HG02571 (cell line): ENCODE results near the gene ITGAL.

Experiments
- ATAC-seq: cut with Tn5 transposase; IDR thresholded peaks from one replicate; pipeline ENCODE4 v1.9.1; 2021; ENCODE audit warnings: mild to moderate bottlenecking, moderate library complexity; ENCODE audit not compliant: unreplicated experiment

ITGAL gene

DNA sequence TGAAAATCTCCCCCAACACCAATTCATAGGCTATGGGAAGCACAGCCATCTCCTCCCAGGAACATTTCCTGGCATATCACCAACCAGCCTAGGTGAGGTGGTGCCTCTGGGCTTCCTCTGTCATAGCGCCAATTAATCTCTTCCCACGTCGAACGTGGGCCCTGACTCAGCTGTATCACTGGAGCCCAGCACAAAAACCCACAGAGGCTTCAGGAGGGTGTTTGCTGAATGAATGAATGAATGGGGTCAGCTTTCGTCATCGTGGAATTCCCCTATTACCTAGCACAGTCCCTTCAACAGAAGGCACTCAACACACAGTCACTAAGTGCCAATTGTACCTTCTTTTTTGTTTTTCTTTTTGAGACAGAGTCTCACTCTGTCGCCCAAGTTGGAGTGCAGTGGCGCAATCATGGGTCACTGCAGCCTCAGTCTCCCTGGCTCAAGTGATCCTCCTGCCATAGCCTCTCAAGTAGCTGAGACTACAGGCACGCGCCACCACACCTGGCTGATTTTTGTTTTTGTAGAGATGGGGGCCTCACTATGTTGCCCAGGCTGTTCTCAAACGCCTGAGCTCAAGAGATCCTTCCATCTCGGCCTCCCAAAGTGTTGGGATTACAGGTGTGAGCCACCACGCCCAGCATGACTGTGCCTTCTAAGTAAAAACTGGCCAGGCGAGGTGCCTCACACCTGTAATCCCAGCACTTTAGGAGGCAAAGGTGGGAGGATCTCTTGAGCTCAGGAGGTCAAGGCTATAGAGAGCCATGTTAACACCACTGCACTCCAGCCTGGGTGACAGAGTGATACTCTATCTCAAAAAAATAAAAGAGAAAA lies 94.8 kb downstream of the ITGAL start:
- no peak for ATAC-seq

DNA sequence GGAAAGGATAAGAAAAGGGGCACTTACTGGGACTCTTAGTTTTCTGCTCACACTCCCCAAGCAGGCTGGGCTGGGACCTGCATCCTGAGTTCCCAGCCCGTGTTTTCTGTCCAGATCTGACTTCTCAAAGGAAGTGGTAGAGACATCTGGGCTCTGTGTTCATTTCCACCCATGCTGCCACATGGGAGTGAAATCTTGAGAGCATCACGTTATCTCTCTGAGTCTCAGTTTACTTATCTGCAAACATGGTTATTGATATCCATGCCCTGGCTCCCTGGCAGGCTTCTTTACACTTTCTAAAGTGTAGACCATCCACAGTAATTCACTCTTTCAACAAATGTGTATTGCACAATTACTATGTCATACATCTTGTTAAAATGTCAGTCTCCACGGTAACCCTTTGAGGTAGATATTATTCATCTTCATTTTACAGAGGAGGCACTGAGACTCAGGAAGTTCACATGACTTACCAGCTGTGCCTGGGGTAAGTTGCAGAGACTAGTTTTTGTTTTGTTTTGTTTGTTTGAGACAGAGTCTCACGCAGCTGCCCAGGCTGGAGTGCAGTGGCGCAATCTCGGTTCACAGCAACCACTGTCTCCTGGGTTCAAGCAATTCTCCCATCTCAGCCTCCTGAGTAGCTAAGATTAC lies 95.6 kb downstream of the ITGAL start:
- peak; percentile 30 for ATAC-seq

DNA sequence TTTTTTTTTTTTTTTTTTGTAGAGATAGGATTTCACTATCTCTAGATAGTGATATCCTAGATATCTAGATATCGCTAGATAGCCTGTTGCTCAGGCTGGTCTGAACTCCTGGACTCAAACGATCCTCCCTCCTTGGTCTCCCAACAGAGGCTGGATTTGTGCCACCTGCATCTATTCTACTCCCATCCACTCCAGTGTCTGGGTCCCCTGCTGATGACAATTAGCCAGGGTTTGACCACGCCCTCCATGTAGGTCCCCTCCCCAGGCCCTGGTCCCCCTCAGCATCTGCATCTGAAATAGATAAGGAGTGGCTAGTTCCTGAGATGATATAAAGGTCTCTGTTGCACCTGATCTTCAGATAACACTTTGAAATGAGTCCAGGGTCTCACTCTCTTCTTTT lies 96.7 kb downstream of the ITGAL start:
- no peak for ATAC-seq

DNA sequence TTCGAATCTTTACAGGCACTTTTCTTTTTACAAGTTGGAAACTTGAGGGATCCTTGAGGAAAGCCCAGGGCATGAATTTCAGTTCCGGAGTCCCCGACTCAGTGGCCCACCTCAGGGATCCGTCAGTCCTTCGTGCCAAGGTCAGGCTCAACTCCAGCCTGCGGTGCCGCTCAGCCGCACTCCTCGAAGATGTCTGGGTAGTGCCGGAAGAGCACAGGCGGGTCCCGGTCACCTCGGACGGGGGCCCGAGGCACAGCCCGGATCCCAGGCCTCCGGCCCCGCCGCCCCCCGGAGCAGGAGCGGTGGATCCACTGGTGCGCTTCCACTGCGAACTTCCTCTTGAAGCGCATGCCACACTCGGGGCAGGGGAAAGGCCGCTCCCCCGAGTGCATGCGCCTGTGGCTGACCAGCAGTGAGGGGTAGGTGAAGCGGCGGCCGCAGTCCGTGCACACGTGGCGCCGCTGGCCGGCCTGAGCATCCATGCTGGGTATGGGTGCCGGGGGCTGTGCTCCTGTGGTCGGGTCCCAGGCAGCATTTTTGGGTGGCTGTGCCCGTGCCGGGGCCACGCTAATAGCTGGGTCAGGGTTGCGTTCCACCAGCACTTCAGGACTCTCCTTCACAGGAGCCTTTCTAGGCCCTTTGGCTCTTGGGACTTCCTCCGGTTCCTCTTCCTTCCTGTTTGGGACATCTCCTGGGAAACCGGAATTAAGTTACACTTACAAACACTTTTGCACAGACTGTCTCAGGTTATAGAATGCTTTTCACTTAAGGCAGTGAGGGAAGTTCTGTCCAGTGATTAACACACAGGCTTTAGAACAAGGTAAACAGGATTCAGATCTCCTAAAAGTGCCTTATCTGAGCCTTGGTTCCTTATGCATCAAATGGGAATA lies 97.4 kb downstream of the ITGAL start:
- no peak for ATAC-seq

DNA sequence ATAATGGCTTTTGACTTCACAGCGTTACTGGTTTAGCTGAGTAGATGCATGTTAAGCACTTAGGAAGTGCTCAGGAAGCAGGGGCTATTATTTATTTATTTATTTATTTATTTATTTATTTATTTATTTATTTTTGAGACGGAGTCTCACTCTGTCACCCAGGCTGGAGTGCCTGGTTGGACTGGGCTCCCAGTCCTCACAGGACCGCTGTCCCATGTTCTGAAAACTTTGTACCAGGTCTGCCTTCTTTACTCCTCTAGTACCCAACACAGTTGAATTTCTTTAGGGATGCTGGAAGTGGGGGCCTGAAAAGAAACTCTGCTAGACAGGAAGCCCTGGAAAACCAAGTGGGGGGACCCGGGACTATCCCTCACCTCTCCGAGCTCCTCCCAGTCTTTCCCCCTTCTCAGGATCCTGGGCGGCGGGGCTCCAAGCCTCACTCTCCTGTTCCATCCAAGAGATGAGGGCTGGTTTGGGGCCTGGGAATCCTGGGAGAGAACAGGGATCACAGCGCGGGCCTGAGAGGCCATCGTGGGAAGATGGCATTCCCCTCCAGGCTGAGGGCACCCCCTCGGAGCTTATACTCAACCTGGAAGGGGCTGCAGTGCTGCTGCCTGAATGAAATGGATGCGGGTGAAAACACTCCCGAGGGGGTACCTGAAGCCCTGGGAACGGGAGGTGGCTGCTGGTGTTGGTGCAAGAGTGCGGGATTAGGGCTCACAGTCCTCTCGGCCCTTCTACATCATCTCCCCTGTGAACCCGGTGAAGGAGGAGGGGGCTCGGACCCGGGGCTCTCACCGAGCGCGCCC lies 98.3 kb downstream of the ITGAL start:
- ATAC-seq = no peak

DNA sequence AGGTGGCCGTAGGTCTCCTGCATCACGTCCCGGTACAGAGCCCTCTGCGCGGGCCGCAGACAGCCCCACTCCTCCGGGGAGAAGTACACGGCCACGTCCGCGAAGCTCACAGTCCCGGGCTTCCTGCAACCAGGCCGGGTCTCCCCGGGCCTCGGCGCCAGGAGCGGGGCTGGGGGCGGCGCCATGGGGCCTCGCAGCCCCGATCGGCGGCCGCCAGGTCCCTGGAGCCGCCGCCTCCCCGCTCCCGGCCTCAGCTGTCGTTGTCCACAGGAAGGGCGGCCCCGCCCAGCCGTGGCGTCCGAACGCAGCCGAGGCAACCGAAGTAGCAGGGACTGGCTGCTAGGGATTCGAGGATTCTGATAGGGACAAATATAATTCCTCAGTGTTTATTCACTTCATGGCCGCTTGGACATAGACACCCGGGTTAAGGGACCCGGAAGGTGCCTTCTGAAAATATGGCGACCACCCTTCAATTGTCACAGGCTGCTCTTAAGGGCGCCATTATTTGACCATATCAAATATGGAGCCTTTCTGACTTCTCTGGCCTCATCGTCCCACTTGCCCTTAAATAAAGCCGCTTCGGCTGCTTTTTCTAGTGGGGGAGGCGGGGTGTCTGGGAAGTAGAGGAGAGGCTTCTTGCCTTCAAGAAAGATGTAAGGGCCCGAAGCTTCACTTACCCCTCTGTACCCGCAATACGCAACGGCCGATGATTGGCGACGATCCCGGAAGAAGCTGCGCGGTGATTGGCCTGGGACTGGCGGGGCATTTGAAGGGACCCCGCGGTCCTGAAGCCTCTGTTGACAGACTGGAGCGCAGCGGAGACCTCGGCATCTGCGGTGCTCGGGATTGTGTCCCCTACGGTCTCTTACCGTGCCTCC lies 99.1 kb downstream of the ITGAL start, which contains the start of gene ZNF688:
TSS of gene ZNF688 (minus strand) at position 270 of the 878 bp plus-strand sequence. CDS start at position 185, 85 bp downstream.
- ATAC-seq = peak; percentile 67
